HL-60 (cell line): ENCODE data around the gene NCDN.

Experiments
- CTCF ChIP-seq: IDR thresholded peaks from one replicate; pipeline ENCODE4 v1.5.1; 2011; ENCODE audit warnings: low read length, control low read depth, inconsistent platforms; ENCODE audit not compliant: insufficient read depth
- GABPA ChIP-seq: IDR thresholded peaks from 2 replicates; pipeline ENCODE4 v1.6.1; 2012; ENCODE audit warnings: low read depth
- POLR2AphosphoS5 ChIP-seq: IDR thresholded peaks from 2 replicates; pipeline ENCODE4 v1.6.1; 2012; ENCODE audit warnings: low read depth
- REST ChIP-seq: IDR thresholded peaks from 2 replicates; pipeline ENCODE4 v1.6.1; 2012; ENCODE audit warnings: low read depth; ENCODE audit not compliant: insufficient replicate concordance

DNA sequence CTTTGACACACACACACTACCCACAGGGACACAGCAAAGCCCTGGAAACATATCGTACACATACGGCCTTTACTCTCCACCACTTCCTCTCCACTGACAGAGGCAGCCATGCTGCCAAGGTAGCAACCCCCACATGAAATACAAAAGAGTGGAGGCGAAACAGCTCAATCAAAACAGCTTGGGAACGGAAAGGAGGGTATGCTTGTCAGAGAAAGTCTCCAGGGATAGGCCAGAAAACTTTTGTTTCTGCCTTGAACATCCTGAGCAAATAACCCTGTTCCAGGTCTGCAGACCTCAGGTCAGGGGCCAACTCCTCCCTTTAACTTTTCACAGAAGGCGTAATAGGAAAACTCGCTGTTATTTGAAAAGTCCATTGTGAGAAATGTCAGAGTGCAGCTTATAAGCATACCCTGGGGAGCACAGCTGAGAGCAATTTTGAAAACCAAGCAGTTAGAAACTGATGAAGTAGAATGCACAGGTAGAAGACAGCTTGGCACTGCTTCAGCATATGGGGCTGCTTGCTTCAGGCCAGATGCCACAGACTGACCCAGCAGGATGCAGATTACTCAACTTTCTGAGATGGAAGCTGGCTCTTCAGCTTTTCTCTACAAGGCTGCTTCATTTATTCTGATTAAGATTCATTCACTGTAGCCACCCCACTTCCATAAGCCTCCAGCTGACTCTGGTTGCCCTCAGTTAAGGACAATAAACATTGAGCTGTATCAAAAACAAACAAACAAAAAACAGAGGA, 18.4 kb upstream of the NCDN start:
- TF ChIP-seq GABPA = no peak
- no peak for TF ChIP-seq CTCF
- no peak for TF ChIP-seq POLR2AphosphoS5
- no peak for TF ChIP-seq REST
